ENCODE measurements around the gene ZNF845.

DNA sequence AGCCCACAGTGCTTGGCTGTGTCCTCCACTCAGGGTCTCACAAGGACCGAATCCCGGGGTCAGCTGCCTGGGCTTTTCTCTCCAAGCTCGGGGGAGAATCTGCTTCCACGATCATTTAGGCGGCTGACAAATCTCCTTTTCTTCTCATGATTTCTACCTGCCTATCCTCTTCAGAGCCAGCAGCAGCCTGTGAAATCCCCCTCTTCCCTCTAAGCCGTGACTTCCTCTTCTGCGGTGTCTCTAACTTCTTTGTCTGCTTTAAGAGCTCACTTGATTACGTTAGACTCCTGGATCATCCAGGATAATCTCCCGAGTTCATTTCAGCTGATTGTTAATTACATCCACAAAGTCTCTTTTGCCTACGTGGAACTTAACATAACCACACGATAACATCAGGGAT lies 22.5 kb upstream of the ZNF845 start:
- TF ChIP-seq, protein P1, sequence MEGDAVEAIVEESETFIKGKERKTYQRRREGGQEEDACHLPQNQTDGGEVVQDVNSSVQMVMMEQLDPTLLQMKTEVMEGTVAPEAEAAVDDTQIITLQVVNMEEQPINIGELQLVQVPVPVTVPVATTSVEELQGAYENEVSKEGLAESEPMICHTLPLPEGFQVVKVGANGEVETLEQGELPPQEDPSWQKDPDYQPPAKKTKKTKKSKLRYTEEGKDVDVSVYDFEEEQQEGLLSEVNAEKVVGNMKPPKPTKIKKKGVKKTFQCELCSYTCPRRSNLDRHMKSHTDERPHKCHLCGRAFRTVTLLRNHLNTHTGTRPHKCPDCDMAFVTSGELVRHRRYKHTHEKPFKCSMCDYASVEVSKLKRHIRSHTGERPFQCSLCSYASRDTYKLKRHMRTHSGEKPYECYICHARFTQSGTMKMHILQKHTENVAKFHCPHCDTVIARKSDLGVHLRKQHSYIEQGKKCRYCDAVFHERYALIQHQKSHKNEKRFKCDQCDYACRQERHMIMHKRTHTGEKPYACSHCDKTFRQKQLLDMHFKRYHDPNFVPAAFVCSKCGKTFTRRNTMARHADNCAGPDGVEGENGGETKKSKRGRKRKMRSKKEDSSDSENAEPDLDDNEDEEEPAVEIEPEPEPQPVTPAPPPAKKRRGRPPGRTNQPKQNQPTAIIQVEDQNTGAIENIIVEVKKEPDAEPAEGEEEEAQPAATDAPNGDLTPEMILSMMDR (IDR thresholded peaks at IDR 0.05), result no peak
- no peak for TF ChIP-seq POLR2A (IDR thresholded peaks at IDR 0.05)

Measured in adrenal gland (tissue), 5 donors.